AG20443 (cell line): ENCODE results near the gene SQSTM1.
"Not testable (repeated sequence)": the region's sequence is repeated elsewhere in the genome, so short reads cannot be mapped to it uniquely, and the experiment has no call there.

Experiments
- DNase-seq: peaks from one replicate; pipeline ENCODE4 v3.0.0; 2012; ENCODE audit warnings: low spot score, mixed read lengths

Gene SQSTM1

DNA sequence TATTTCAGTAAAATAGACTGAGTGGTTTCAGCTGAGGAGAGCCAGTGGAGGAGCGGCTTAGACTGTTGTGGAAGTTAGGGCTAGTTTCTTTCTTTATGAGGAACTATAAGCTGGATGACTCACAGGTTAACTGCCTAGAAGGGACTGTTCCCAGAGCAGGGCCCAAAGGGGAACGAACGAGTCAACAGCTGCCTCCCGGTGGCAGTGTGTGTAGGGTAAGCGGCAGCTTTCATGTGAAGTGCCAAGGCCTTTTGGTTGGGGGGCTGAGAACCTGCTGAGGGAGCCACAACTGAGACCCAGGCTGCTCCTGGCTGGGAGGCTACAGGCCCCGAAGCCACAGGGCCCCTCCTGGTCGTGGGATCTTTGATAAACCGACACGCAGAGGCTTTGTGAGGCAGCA is 7.0 kb downstream of the SQSTM1 start:
- DNase-seq: no peak

DNA sequence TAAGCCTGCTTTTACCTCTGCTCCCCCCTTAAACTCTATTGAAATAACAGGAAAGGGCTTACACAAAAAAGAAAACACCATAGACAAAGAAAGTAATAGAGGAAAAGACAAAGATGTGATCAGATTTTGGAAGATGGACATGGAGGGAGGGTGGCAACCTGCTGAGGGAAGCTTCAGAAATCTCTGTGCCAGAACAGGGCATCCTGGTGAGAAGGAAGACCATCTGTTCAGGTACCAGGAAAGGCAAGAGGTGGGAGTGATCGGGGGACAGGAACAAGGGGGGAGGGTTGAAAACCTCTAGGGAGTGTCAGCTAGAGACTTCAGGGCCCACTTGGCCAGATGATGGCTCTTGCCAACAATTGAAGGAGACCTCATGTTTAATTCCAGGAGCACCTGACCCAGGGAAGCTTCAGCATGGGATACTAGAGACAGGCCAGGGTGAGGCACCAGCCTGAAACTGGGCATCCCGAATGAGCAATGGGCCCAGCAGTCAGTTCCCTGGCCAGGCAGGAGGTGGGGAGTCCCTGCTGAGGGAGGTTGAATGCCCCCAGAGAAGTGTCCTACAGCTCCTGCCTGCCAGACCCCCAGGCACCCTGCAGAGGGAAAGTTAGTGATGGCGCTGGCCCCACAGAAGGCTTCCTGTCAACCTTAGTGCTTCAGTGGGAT is 8.2 kb downstream of the SQSTM1 start:
- DNase-seq: no peak

DNA sequence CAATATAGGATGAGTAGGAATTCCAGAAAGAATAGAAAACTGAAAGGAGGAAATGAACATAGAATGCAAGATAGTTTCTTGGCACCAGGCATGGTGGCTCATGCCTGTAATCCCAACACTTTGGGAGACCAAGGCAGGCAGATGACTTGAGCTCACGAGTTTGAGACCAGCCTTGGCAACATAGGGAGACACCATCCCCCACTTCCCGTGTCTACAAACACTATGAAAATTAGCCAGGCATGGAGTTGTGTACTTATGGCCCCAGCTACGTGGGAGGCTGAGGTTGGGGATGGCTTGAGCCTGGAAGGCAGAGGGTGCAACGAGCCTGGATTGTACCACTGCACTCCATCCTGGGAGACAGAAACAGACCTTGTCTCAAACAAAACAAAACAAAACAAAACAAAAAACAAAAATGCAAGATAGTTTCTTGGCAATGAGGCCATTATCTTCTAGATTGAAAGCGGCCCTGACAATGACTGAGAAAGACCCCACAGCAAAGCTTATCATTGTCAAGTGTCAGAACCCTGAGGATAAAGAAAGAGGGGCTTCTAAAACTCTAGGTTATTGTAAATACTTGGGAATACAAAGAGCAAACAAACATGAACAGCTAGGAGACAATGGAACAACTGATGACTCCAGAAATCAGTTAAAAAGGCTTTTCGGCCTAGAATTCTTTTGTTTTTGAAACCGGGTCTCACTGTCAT is 9.2 kb downstream of the SQSTM1 start:
- DNase-seq: no peak

DNA sequence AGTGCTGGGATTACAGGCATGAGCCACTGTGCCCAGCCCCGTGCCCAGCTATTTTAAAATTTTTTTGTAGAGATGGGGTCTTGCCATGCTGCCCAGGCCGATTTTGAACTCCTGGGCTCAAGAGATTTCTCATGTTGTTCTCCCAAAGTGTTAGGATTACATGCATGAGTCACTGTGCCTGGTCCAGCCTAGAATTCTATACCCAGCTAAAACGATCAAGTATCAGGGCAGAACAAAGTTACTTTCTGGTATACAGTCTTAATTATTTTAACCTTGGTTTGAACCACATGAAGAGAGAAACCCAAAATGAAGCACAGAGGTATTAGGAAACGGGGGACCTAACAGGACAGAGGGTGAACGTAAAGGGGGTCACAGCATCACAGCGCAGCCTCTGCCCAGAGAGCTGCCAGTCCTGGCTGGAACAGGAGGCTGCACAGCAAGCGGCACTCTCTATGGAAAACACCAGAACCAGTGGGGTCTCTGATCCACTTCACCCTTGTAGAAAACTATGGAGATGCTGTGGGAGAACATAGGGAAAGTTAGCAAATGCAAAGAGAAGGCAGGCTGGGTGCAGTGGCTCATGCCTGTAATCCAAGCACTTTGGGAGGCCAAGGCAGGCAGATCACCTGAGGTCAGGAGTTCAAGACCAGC is 10.2 kb downstream of the SQSTM1 start:
- DNase-seq: no peak

DNA sequence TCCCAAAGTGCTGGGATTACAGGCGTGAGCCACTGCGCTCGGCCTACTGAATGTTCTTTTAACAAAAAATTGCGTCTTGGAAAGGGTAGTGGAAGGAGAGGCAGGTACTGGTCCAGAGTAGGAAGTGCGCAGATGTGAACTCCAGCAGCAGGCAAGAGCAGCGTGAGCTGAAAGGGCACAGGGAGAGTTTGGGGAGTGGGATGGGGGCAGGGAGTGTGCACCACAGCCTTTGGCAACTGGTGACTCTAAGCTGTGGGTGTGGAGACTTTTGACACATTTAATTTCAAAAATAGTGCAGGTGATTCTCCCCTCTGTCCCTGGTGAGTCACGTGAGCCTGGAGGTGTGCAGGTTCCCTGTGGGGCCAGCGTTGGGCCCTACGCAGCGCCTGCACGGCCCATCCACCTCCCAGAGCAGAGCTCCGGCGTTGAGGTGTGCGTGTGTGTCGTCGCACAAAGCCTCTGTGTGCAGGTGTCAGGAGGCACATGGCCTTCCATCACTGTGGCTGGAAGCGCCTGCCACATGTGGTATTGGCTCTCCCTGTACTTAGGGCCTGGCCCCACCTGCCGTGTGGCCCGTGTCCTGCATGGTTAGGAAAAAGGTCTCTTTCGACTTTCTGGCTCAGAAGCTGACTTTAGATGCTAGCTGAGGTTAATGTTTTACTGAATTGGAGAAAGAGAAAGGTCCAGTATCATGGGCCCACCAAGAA is 11.5 kb downstream of the SQSTM1 start:
- DNase-seq: no peak

DNA sequence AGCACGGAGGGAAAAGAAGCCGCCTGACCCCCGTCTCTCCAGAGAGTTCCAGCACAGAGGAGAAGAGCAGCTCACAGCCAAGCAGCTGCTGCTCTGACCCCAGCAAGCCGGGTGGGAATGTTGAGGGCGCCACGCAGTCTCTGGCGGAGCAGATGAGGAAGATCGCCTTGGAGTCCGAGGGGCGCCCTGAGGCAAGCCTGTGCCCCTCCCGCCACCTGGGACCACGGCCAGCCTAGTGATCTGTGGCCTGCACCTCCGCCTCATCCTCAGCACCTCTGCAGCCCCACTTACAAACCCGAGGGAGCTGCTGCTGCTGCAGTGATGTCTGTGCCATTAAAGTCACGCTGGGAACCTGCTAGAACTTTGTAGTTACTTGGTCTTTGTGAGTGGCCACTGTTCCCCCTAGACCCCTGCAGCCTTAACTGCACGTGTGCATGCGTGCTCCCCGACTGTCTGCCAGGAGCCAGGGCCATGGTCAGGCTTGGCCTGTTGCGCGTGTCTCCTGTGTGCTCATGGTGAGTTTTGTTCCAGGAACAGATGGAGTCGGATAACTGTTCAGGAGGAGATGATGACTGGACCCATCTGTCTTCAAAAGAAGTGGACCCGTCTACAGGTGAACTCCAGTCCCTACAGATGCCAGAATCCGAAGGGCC is 12.5 kb downstream of the SQSTM1 start:
- DNase-seq: no peak

DNA sequence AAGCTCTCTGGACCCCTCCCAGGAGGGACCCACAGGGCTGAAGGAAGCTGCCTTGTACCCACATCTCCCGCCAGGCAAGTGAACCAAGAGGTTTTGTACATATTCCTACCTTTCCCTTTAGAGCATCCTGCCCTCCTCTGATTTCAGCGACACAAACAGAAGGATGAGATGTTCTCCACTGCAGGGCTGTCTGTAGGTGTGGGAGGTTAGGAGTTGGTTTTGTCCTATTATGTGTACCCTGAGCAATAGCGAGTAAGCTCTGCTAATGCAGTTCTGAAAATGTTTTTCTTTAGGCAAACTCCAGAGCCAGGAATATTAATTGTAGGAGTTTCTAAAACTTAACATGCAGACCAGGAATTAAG is 13.0 kb downstream of the SQSTM1 start:
- no peak for DNase-seq

DNA sequence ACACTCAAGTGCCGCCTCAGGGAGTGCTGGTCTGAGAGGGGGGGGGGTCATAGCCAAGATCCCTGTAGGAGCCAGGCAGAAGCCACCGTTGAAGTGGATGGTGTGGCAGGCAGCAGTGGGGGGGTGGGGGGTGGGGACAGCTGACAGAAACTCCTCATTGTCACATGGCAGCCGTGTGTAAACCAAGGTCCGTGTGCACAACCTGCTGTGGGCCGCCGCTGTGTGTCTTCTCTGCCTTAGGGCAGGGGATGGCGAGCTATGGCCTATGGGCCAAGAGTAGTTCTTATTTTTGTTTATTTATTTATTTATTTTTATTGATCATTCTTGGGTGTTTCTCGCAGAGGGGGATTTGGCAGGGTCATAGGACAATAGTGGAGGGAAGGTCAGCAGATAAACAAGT is 13.4 kb downstream of the SQSTM1 start:
- DNase-seq: no peak

DNA sequence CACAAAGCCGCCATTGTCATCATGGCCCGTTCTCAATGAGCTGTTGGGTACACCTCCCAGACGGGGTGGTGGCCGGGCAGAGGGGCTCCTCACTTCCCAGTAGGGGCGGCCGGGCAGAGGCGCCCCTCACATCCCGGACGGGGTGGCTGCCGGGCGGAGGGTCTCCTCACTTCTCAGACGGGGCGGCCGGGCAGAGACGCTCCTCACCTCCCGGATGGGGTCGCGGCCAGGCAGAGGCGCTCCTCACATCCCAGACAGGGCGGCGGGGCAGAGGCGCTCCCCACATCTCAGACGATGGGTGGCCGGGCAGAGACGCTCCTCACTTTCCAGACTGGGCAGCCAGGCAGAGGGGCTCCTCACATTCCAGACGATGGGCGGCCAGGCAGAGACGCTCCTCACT is 14.2 kb downstream of the SQSTM1 start:
- not testable (repeated sequence) for DNase-seq

DNA sequence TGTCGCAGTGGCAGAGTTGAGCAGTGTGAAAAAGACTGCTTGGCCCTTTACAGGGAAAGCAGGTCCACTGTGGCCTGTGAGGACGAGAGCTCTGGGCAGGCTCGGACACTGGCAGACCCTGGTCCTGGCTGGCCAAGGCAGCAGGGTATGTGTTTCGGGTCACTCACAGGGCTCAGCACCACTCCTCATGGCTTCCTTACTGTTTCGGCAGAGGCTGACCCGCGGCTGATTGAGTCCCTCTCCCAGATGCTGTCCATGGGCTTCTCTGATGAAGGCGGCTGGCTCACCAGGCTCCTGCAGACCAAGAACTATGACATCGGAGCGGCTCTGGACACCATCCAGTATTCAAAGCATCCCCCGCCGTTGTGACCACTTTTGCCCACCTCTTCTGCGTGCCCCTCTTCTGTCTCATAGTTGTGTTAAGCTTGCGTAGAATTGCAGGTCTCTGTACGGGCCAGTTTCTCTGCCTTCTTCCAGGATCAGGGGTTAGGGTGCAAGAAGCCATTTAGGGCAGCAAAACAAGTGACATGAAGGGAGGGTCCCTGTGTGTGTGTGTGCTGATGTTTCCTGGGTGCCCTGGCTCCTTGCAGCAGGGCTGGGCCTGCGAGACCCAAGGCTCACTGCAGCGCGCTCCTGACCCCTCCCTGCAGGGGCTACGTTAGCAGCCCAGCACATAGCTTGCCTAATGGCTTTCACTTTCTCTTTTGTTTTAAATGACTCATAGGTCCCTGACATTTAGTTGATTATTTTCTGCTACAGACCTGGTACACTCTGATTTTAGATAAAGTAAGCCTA is 15.7 kb downstream of the SQSTM1 start:
- DNase-seq: no peak

DNA sequence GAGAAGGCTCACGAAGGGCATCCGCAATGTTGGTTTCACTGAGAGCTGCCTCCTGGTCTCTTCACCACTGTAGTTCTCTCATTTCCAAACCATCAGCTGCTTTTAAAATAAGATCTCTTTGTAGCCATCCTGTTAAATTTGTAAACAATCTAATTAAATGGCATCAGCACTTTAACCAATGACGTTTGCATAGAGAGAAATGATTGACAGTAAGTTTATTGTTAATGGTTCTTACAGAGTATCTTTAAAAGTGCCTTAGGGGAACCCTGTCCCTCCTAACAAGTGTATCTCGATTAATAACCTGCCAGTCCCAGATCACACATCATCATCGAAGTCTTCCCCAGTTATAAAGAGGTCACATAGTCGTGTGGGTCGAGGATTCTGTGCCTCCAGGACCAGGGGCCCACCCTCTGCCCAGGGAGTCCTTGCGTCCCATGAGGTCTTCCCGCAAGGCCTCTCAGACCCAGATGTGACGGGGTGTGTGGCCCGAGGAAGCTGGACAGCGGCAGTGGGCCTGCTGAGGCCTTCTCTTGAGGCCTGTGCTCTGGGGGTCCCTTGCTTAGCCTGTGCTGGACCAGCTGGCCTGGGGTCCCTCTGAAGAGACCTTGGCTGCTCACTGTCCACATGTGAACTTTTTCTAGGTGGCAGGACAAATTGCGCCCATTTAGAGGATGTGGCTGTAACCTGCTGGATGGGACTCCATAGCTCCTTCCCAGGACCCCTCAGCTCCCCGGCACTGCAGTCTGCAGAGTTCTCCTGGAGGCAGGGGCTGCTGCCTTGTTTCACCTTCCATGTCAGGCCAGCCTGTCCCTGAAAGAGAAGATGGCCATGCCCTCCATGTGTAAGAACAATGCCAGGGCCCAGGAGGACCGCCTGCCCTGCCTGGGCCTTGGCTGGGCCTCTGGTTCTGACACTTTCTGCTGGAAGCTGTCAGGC is 16.6 kb downstream of the SQSTM1 start:
- no peak for DNase-seq

DNA sequence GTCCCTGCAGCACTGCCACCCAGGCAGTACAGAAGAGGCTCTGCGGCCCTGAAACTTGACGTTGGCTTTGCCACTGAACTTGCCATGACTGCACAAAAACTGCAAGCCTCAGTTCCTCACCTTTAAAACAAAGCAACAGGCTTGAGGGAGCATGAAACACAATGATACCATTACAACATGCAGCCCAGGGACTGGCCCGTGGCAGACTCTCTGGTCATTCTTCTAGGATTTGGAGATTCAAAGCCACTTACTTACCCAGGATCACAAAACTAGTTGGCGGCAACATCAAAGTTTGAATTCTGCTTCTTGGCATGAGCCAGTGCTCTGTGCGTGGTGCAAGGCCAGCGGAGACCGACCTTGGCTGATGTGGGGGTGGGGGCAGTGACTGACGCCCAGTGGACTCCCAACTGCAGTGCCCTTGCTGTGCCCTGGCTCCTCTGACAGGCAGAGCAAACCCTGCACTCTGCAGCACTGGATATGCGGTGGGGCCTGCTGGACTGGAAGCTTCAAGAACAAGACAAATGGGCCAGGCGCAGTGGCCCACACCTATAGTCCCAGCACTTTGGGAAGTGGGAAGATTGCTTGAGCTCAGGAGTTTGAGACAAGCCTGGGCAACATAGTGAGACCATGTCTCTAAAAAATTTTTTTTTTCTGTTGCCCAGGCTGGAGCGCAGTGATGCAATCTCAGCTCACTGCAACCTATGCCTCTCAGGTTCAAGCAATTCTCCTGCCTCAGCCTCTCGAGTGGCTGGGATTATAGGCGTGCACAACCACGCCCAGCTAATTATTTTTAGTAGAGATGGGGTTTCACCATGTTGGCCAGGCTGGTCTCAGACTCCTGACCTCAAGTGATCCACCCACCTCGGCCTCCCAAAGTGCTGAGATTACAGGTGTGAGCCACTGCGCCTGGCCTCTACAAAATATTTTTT is 18.9 kb downstream of the SQSTM1 start:
- no peak for DNase-seq

DNA sequence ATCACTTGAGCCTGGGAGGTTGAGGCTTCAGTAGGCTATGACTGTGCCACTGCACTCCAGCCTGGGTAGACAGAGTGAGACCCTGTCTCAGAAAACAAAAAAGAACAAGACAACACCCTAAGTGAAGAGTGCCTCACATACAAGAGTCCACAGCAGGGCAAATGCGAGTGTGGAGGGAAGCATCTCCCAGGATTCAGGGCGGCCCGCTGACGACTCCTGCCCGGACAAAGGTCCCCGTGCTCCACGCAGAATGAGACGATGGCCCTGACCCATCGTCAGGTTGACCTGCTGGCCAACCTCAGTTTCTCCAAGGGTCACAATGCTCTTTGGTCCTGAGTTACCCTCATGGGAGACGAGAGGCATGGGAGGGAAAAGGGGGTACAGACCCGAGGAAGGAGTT is 19.6 kb downstream of the SQSTM1 start:
- no peak for DNase-seq

DNA sequence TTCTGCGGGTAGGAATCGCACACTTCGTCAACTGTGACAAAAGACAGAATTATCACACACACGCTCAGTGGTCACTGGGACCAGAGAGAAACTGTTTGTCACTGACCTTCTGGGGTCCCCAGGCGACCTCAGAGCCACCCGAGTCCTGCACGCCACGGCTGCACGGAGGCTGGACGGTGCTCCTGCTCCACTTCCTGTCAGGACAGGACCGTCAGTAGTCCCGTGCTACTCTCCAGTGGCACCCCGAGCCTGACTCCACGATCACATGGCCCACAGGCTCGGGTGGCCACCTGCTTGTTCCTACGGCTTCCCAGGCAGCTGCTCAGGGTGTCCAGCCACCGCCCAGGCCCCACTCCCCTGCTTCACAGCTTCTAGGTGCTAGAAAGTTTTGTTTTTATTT is 20.1 kb downstream of the SQSTM1 start:
- DNase-seq: no peak

DNA sequence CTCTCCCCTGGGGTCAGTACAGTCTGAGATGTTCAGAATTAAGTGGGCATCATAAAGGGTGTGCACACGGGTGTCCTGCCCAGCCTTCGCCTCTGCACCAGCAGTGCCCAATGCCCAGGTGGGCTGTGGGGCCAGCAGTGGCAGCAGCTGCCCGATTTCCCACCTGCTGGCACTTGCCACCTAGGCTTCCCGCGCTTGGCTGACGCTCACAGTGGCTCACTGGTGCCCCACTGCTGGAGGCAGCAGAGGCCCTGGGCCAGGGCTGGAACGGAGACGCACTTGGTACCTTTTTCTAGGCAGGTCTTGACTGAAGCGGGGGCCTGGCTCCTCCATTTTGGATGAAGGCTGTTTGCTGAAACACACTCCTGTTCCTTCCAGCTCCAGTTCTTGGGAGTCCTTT is 20.9 kb downstream of the SQSTM1 start:
- no peak for DNase-seq

DNA sequence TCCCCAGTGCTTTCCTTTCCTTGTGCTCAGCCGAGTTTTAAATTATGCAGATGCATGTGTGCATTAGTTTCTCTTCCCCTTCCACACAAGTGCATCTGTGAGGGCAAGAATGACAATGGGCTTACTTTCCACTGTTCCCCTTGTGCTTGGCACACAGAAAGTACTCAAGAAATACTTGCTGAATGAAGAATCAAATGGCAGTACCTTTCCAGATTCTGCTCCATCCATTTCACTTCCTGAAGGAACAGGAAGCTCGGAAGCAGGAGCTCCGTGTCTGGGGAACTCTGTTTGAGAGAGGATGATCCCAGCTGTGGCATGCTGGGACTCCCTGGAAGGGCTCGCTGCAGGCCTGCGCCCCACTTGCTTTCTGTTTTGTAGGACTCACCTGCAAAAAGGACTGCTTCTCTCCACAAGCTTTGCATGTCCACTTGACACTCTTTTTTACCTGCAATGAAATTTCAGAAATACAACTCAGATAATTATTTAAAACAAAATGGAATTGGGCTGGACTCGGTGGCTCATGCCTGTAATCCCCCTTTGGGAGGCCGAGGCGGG is 32.4 kb downstream of the SQSTM1 start:
- DNase-seq: no peak

DNA sequence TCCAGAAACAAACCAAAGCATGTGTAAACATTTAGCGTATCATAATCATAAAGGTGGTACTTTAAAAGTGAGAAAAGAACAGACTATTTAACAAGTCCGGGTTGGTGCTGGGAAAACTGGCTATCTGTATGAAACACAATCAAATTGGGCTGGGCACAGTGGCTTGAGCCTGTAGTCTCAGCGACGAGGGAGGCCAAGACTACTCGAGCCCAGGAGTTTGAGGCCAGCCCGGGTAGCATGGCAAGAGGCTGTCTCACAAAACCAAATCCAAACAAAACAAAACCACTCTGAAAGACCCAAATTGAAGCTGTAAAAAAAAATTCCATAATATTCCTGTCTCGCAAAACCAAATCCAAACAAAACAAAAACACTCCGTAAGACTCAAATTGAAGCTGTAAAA is 33.7 kb downstream of the SQSTM1 start:
- no peak for DNase-seq

DNA sequence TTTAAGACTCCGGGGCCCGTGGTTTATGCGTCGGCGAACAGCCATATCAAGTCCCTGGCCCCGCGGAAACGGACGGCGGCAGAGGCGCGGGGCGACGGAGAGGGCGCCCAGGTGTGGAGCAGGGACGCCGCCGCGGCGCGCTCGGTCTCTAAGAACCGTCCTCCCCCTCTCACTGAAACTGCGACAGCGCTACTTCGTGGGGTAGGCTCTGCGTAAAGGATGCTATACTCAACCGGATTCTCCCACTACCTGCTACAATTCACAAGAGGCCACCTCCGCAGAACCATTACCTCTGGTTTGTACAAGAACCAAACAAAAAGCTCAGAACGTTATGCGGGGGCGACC is 37.5 kb downstream of the SQSTM1 start:
- peak; percentile 55 for DNase-seq
